Measurements from ENCODE around the gene ABHD14A.

The ABHD14A gene

GRCh38 chr3:51955893-51956770 is 18.7 kb upstream of the ABHD14A start:
- DNase-seq (ENCODE audit: low read depth in 2 of 2) = no peak

GRCh38 chr3:51957520-51958205 is 17.2 kb upstream of the ABHD14A start:
- no peak for DNase-seq (ENCODE audit: low read depth in 2 of 2)

- no peak for DNase-seq (ENCODE audit: low read depth in 2 of 2)
Measured at GRCh38 chr3:51958603-51959521, 16.0 kb upstream of the ABHD14A start.

- no peak for DNase-seq (ENCODE audit: low read depth in 2 of 2)
Measured at GRCh38 chr3:51959651-51960050, 15.2 kb upstream of the ABHD14A start.

GRCh38 chr3:51960386-51960785 is 14.5 kb upstream of the ABHD14A start:
- DNase-seq (ENCODE audit: low read depth in 2 of 2) = no peak

- DNase-seq (ENCODE audit: low read depth in 2 of 2) = no peak
Measured at GRCh38 chr3:51961011-51961410, 13.9 kb upstream of the ABHD14A start.

- no peak for DNase-seq (ENCODE audit: low read depth in 2 of 2)
Measured at GRCh38 chr3:51961602-51962569, 13.0 kb upstream of the ABHD14A start.

- DNase-seq (ENCODE audit: low read depth in 2 of 2) = no peak
Measured at GRCh38 chr3:51962854-51963530, 11.9 kb upstream of the ABHD14A start.

GRCh38 chr3:51963951-51964451 is 10.9 kb upstream of the ABHD14A start:
- DNase-seq (ENCODE audit: low read depth in 2 of 2) = no peak

- no peak for DNase-seq (ENCODE audit: low read depth in 2 of 2)
Measured at GRCh38 chr3:51964521-51964920, 10.3 kb upstream of the ABHD14A start.

GRCh38 chr3:51966016-51966415 is 8.8 kb upstream of the ABHD14A start:
- DNase-seq (ENCODE audit: low read depth in 2 of 2) = no peak

- no peak for DNase-seq (ENCODE audit: low read depth in 2 of 2)
Measured at GRCh38 chr3:51966486-51966885, 8.4 kb upstream of the ABHD14A start.

GRCh38 chr3:51966922-51967383 is 7.9 kb upstream of the ABHD14A start:
- DNase-seq (ENCODE audit: low read depth in 2 of 2) = no peak

- no peak for DNase-seq (ENCODE audit: low read depth in 2 of 2)
Measured at GRCh38 chr3:51967384-51968169, 7.3 kb upstream of the ABHD14A start, which contains the start of gene PCBP4. Gene PCBP4, minus strand, starts transcription at chr3:51967454. Its CDS starts 6,214 bp downstream, at chr3:51961240.

- DNase-seq (ENCODE audit: low read depth in 2 of 2) = no peak
Measured at GRCh38 chr3:51968170-51968775, 6.6 kb upstream of the ABHD14A start.

GRCh38 chr3:51968883-51969678 is 5.8 kb upstream of the ABHD14A start:
- DNase-seq (ENCODE audit: low read depth in 2 of 2) = no peak

- DNase-seq (ENCODE audit: low read depth in 2 of 2) = no peak
Measured at GRCh38 chr3:51969841-51970240, 5.0 kb upstream of the ABHD14A start.
